HUES6 (cell line): Measurements from ENCODE around the gene ORC3.
"Not testable (repeated sequence)": the region's sequence is repeated elsewhere in the genome, so short reads cannot be mapped to it uniquely, and the experiment has no call there.

Experiments used
- H3K27ac ChIP-seq: 2 replicates; pipeline ENCODE4 v1.7.0; 2013; ENCODE audit warnings: low read depth, mild to moderate bottlenecking, low read length, inconsistent platforms
- H3K27me3 ChIP-seq: 2 replicates; pipeline ENCODE4 v1.6.1; 2013; ENCODE audit warnings: low read length; ENCODE audit not compliant: control insufficient read depth, insufficient read depth
- H3K36me3 ChIP-seq: 2 replicates; pipeline ENCODE4 v1.6.1; 2013; ENCODE audit warnings: low read length; ENCODE audit not compliant: control insufficient read depth, insufficient read depth
- H3K4me1 ChIP-seq: 2 replicates; pipeline ENCODE4 v1.6.1; 2013; ENCODE audit warnings: low read length; ENCODE audit not compliant: control insufficient read depth, insufficient read depth
- H3K4me3 ChIP-seq: 2 replicates; pipeline ENCODE4 v1.5.1; 2013; ENCODE audit warnings: low read depth, low read length
- H3K9ac ChIP-seq: one replicate; pipeline ENCODE4 v1.6.1; 2013; ENCODE audit warnings: mild to moderate bottlenecking, low read length
- H3K9me3 ChIP-seq: 2 replicates; pipeline ENCODE4 v1.6.1; 2013; ENCODE audit warnings: low read depth, low read length; ENCODE audit not compliant: control insufficient read depth, insufficient read depth

The ORC3 gene

GRCh38 chr6:87600576-87600975 is 10.6 kb downstream of the ORC3 start:
- Histone ChIP-seq H3K9ac (no peak overlapping the region), H3K9me3 (no peaks in the 10 kb centered on the region), H3K4me1 (peaks cover 13% of the 10 kb centered on the region; the same call in 1 of the 2 replicates), H3K4me3 (no peak overlapping the region), H3K27me3 (no peaks in the 10 kb centered on the region), H3K27ac (no peak overlapping the region), H3K36me3 (peaks cover 30% of the 10 kb centered on the region)

GRCh38 chr6:87606199-87606598 is 16.3 kb downstream of the ORC3 start:
- Histone ChIP-seq H3K27ac (no peak overlapping the region), H3K4me3 (no peak overlapping the region), H3K27me3 (no peaks in the 10 kb centered on the region), H3K36me3 (peaks cover 53% of the 10 kb centered on the region), H3K4me1 (peaks cover 13% of the 10 kb centered on the region; the same call in 1 of the 2 replicates), H3K9me3 (no peaks in the 10 kb centered on the region), H3K9ac (no peak overlapping the region)

GRCh38 chr6:87608802-87609201 is 18.9 kb downstream of the ORC3 start:
- Histone ChIP-seq H3K36me3 (peaks cover 65% of the 10 kb centered on the region), H3K27ac (no peak overlapping the region), H3K4me3 (no peak overlapping the region), H3K9me3 (no peaks in the 10 kb centered on the region), H3K27me3 (no peaks in the 10 kb centered on the region), H3K4me1 (peaks cover 8% of the 10 kb centered on the region; the same call in 1 of the 2 replicates), H3K9ac (no peak overlapping the region)

- not testable (repeated sequence) for H3K9ac ChIP-seq
- peaks cover 73% of the 10 kb centered on the region for H3K36me3 ChIP-seq
Observed at GRCh38 chr6:87613018-87613417, 23.1 kb downstream of the ORC3 start.

GRCh38 chr6:87617405-87617804 is 27.5 kb downstream of the ORC3 start:
- Histone ChIP-seq H3K9ac (no peak overlapping the region), H3K4me3 (no peak overlapping the region), H3K9me3 (no peaks in the 10 kb centered on the region), H3K27ac (no peak overlapping the region), H3K27me3 (no peaks in the 10 kb centered on the region), H3K36me3 (peaks cover 74% of the 10 kb centered on the region), H3K4me1 (no peaks in the 10 kb centered on the region)

More at GRCh38 chr6:87613018-87613417, 23.1 kb downstream of the ORC3 start:
- not testable (repeated sequence) for H3K27me3 ChIP-seq, H3K4me3 ChIP-seq, H3K4me1 ChIP-seq, H3K27ac ChIP-seq, H3K9me3 ChIP-seq

- H3K4me3 ChIP-seq: no peak overlapping the region
- H3K36me3 ChIP-seq: peaks cover 73% of the 10 kb centered on the region
- no peak overlapping the region for H3K27ac ChIP-seq
- no peaks in the 10 kb centered on the region for H3K9me3 ChIP-seq
- H3K9ac ChIP-seq: no peak overlapping the region
- H3K27me3 ChIP-seq: no peaks in the 10 kb centered on the region
- H3K4me1 ChIP-seq: no peaks in the 10 kb centered on the region
Observed at GRCh38 chr6:87618531-87618930, 28.6 kb downstream of the ORC3 start.

GRCh38 chr6:87623248-87623647 is 33.3 kb downstream of the ORC3 start:
- H3K4me3 ChIP-seq: no peak overlapping the region
- no peak overlapping the region for H3K27ac ChIP-seq
- peaks cover 53% of the 10 kb centered on the region for H3K36me3 ChIP-seq
- H3K27me3 ChIP-seq: no peaks in the 10 kb centered on the region
- no peak overlapping the region for H3K9ac ChIP-seq
- H3K4me1 ChIP-seq: no peaks in the 10 kb centered on the region
- no peaks in the 10 kb centered on the region for H3K9me3 ChIP-seq

GRCh38 chr6:87628424-87628823 is 38.5 kb downstream of the ORC3 start:
- Histone ChIP-seq H3K9ac (no peak overlapping the region), H3K4me3 (no peak overlapping the region), H3K36me3 (peaks cover 46% of the 10 kb centered on the region), H3K27me3 (no peaks in the 10 kb centered on the region), H3K4me1 (no peaks in the 10 kb centered on the region), H3K9me3 (no peaks in the 10 kb centered on the region), H3K27ac (no peak overlapping the region)

GRCh38 chr6:87628881-87629280 is 38.9 kb downstream of the ORC3 start:
- Histone ChIP-seq H3K9me3 (no peaks in the 10 kb centered on the region), H3K27me3 (no peaks in the 10 kb centered on the region), H3K4me1 (no peaks in the 10 kb centered on the region), H3K36me3 (peaks cover 48% of the 10 kb centered on the region), H3K4me3 (no peak overlapping the region), H3K9ac (no peak overlapping the region), H3K27ac (no peak overlapping the region)

GRCh38 chr6:87630746-87631145 is 40.8 kb downstream of the ORC3 start:
- Histone ChIP-seq H3K27me3 (no peaks in the 10 kb centered on the region), H3K4me3 (no peak overlapping the region), H3K4me1 (no peaks in the 10 kb centered on the region), H3K27ac (no peak overlapping the region), H3K36me3 (peaks cover 54% of the 10 kb centered on the region), H3K9me3 (no peaks in the 10 kb centered on the region), H3K9ac (no peak overlapping the region)

GRCh38 chr6:87633851-87634250 is 43.9 kb downstream of the ORC3 start:
- no peaks in the 10 kb centered on the region for H3K27me3 ChIP-seq
- no peaks in the 10 kb centered on the region for H3K4me1 ChIP-seq
- H3K9me3 ChIP-seq: no peaks in the 10 kb centered on the region
- H3K9ac ChIP-seq: no peak overlapping the region
- H3K27ac ChIP-seq: no peak overlapping the region
- H3K36me3 ChIP-seq: peaks cover 65% of the 10 kb centered on the region
- no peak overlapping the region for H3K4me3 ChIP-seq

- no peak overlapping the region for H3K27ac ChIP-seq
- no peaks in the 10 kb centered on the region for H3K9me3 ChIP-seq
- H3K36me3 ChIP-seq: peaks cover 59% of the 10 kb centered on the region
- H3K4me1 ChIP-seq: no peaks in the 10 kb centered on the region
- H3K9ac ChIP-seq: no peak overlapping the region
- no peaks in the 10 kb centered on the region for H3K27me3 ChIP-seq
- H3K4me3 ChIP-seq: no peak overlapping the region
Observed at GRCh38 chr6:87636315-87636714, 46.4 kb downstream of the ORC3 start.
